Activated CD8-positive, alpha-beta memory T cell treated with anti-CD3 and anti-CD28 coated beads, Interleukin-2, amount 50 U/mL, for 1 hour (primary cell): ENCODE data around the gene FOXN3.

Experiments used
- DNase-seq: peaks from one replicate; pipeline ENCODE4 v3.0.0-alpha.2; 2020; ENCODE audit errors: extremely low read depth

The FOXN3 gene

DNA sequence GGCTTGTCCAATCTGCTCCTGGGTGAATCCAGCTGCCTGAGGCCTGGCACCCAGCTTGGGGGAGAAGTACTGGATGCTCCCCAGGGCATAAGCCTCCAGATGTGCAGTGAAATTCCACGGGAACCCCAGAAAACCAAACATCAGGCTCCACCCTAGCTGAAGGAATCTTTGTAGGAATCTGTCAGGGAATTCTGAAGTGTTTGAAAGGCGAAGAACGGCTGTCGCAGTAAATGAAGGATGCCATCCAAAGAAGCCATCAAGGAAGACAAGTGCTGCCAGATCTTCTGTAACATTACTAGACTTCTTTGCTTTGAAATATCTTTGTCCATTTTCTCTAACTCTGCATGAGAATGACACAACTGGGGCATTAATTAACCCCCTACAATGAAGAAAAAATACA, 219.4 kb downstream of the FOXN3 start:
- DNase-seq, result no peak

- no peak for DNase-seq
Measured at GRCh38 chr14:89196545-89196944, 220.5 kb downstream of the FOXN3 start.

- DNase-seq, result no peak
Measured at GRCh38 chr14:89194376-89194775, 222.7 kb downstream of the FOXN3 start.

- DNase-seq, result no peak
Measured at GRCh38 chr14:89190765-89191513, 226.1 kb downstream of the FOXN3 start.

DNA sequence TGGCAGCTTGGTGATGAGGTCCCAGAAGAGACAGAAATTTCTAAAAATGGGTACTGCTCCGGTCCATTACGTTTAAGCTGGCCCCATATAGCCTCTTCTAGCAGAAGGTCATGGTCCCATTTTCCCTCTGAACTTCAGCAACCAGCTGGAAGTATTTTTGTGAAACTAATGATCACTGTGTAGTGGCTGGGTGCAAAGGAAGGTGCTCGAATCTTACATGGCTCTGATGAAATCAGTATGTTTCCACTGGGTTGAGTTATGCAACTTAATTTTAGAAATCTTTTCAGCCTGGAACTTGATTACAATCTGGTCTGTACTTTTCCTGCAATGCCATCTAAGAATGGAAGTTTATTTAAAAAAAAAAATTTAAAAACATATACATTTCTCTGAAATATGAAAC, 228.5 kb downstream of the FOXN3 start:
- DNase-seq, result no peak

GRCh38 chr14:89187501-89187900, 229.5 kb downstream of the FOXN3 start:
- no peak for DNase-seq

DNA sequence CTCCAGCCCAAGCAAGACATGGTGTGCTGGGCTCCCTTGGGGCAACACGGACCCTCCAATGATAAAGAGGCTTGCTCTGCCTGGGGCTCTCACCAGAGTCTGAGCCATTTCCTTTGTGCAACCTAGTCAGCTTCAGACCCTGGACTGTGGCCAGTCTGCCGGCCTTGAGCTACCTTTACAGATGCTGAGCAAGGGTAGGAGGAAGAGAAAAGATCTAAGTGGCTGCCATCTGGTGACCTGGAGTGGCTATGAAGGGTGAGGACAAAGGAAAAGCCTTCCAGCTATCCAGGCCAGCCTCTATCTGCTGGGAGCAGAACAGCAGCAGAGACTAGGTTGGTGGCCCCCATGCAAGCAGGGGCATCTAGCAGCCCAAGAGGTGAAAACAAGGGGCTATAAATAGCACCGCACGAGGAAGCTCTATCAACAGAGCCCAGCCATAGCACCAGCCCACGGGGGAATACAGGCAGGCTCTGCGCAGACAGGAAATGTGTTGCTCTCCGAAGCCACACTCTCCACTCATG, 230.1 kb downstream of the FOXN3 start:
- no peak for DNase-seq

DNA sequence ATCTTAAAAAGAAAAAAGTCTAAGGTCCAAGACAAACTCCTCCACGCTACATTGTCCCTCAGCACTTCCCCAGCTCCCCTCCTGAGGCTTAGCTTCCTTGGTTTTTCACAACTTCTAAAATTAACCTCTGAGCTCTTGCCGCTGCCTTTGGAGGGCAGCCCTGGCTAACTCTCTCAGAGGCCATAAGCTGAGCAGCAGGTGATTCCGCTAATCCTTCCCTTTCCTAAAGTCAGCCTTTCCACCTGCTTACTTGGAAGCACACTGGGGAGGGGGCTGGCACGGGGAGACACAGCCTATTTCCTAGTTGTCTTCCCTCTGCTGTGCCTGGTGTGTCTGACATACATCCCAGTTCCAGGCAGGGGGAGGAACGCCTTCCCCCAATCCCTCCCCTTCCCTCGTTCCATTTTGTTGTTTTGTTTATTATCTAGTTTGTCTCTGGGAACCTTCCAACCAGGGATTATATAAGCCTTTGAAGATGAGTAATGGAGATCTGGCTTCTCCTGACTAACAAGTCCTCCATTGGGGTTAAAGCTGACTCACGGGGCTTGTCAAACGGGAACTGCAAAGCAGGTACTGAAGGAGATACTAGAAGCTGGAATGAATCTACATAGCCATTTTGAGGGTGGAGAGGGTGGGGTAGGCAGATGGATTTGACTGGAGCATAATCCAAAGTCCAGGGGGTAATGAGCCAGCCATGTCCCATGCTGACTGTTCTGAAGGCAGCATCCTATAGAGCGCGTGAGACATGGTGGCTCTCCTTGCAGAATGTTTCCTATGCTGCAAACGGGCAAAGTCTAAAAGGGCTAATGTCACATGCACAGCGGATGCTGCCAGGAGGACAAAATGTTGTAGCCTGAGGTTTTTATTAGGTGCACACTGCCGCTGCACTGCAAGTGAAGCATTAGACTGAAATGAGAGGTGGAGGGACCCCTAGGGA, 230.8 kb downstream of the FOXN3 start:
- DNase-seq, result no peak

DNA sequence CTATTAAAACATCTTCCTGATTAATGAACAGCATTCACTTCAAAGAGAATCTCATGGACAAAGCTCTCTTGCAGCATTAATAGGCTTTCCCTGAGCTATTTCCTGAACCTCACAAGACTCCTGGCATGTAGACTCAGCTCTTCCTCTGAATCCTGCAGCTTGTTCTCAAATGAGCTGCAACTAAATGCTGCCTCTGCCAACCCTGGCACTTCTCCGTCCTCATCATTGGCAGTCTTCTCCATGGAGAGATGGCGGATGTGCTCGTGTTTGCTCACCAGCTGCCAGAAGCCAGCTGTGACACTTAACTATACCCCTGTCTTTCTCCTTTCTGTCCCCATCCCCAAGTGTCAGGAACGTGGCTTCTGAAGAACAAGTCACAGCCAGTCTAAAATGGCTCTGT, 232.1 kb downstream of the FOXN3 start:
- no peak for DNase-seq

GRCh38 chr14:89182326-89182725, 234.7 kb downstream of the FOXN3 start:
- DNase-seq, result no peak

DNA sequence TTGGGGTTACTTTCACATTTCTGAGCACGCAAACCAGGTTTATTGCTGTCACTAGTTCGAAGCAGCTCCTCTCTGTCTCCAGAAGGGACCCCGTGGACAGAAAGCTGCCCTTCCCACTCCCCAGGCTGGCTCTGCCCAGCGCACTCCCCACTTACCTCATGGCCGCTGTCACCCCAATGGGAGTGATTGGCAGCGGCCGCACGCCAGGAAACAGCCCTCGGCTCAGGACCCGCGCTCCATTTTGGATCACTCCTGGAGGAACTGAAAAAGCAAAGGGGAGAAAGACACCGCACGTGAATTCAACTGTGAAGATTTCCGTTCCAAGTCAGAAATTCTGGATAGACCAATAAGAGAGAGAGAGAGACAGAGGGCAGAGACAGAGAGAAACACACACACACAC, 236.5 kb downstream of the FOXN3 start:
- no peak for DNase-seq

- DNase-seq, result no peak
Measured at GRCh38 chr14:89179891-89180404, 237.1 kb downstream of the FOXN3 start.

- no peak for DNase-seq
Measured at GRCh38 chr14:89178800-89179535, 238.1 kb downstream of the FOXN3 start.

- no peak for DNase-seq
Measured at GRCh38 chr14:89178376-89178775, 238.7 kb downstream of the FOXN3 start.

DNA sequence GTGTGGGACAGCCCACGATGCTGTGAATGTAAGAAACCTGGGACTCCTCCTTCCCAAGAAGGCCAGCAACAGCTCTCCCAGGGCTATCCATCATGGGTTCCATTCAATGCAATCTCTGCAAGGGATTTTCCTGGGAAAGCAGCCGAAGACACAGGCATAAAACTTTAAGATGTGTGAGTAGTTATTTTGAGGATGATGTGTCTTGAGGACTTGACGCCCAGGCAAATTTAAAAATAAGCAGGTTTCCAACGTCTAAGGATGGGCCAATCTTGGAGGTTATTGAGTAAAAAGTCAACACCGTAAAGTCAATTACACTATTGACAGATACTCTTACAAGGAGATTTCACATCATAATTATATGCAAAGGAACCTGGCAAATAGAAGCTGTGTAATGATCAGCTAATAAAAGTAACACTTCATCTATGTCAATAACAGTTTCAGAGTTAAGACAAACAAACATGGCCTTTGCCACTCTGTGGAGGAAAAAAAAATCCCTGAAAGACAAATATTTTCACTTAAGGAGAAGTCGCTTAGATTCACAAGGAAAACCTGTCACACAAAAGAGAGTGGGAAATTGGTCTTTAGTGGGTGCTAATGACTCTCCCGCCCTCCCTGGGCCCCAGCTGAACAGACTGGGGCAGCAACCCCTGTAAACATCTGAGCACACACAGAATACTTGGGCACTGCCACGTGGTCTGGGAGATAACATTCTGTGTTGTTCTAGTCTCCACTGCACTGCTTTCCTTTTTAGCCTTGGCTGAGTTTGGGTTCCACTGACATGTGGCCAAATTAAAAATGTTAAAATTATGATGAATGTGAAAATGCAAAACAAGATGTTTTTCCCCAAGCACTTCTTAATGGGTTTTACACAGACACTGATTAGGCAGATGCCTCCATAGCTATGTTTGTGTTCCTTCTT, 240.9 kb downstream of the FOXN3 start:
- DNase-seq, result no peak

DNA sequence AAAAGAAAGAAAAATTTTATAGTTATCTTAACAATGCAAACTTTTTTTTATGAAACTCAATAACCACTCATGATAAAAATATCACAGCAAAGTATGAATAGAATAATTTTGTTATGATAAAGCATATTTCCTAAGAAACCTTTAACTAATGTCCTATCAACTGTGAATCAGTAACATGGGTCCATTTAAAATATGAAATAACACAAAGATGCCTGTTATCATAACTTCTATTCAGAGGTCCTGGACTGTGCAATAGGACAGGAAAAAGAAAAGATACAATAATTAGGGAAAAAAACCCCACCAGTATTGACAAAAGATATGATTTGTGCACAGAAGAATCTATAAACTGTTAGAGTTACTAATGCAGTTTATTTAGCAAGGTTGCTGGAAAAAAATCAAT, 245.4 kb downstream of the FOXN3 start:
- no peak for DNase-seq

GRCh38 chr14:89171168-89171567, 245.9 kb downstream of the FOXN3 start:
- no peak for DNase-seq

DNA sequence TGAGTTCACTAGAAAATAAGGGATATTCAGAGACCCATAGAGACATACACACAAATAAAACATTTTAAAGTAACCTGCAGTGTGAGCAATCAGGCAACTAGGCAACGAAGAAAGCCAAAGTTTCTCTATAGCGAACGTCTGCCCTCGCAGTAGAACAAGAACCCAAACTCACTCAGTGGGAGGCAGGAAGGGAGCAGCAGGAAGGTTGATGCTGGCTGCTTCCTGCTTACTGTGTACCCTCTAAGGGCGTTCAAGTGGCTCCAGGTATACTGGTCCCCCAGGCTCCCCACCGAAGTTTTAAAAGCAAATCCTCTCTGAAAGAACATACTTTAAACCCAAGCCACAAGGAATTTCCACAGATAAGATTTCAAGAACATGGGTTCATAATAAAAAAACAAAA, 249.3 kb downstream of the FOXN3 start:
- no peak for DNase-seq

GRCh38 chr14:89166633-89167032, 250.4 kb downstream of the FOXN3 start:
- DNase-seq, result no peak
